ENCODE data around the gene MYOF.
A peak's percentile ranks its signal among the peaks of the same experiment; 100 is the strongest.
"Not testable (repeated sequence)": the region's sequence is repeated elsewhere in the genome, so short reads cannot be mapped to it uniquely, and the experiment has no call there.

The MYOF gene

GRCh38 chr10:93473804-93474472 is 8.2 kb downstream of the MYOF start:
- H3K27ac ChIP-seq: peak overlapping the region; percentile 97
- no peak for TF ChIP-seq CTCF (conservative IDR thresholded peaks at IDR 0.05; ENCODE audit: low read depth)
- no peak for DNase-seq (ENCODE audit: low spot score)
- CTCF ChIA-PET: interaction anchor here (1.6 to 1.8 kb wide), 2 partner anchors 27 to 98 kb away, joined by 3 to 6 read pairs; no protein-coding TSS in a partner anchor
- POLR2A ChIA-PET (ENCODE audit: low non-redundant PET): interaction anchor here (1.4 kb wide), 1 partner anchor 8 kb away, joined by 3 read pairs; no protein-coding TSS in a partner anchor

GRCh38 chr10:93473161-93473560 is 9.0 kb downstream of the MYOF start:
- peak overlapping the region; percentile 97 for H3K27ac ChIP-seq
- DNase-seq (ENCODE audit: low spot score): no peak
- ChIA-PET POLR2A (ENCODE audit: low non-redundant PET) (no interaction called here), CTCF (interaction anchor here (1.8 kb wide), 1 partner anchor 26 kb away, joined by 3 read pairs; no protein-coding TSS in a partner anchor)
- no peak for TF ChIP-seq CTCF (conservative IDR thresholded peaks at IDR 0.05; ENCODE audit: low read depth)

- peak; percentile 76 for DNase-seq (ENCODE audit: low spot score)
- ChIA-PET POLR2A (ENCODE audit: low non-redundant PET) (interaction anchor here (0.7 kb wide), 1 partner anchor 9 kb away, joined by 6 read pairs; no protein-coding TSS in a partner anchor), CTCF (interaction anchor here (0.6 to 0.8 kb wide), 3 partner anchors 11 to 65 kb away, joined by 3 read pairs; partner anchors contain the start of gene MYOF)
- H3K27ac ChIP-seq: peak overlapping the region; percentile 97
- TF ChIP-seq CTCF (conservative IDR thresholded peaks at IDR 0.05; ENCODE audit: low read depth): no peak
Observed at GRCh38 chr10:93471110-93471651, 11.0 kb downstream of the MYOF start.

GRCh38 chr10:93469454-93469853 is 12.7 kb downstream of the MYOF start:
- CTCF ChIA-PET: interaction anchor here (0.6 kb wide), 1 partner anchor 23 kb away, joined by 4 read pairs; no protein-coding TSS in a partner anchor
- DNase-seq (ENCODE audit: low spot score): no peak
- TF ChIP-seq CTCF (conservative IDR thresholded peaks at IDR 0.05; ENCODE audit: low read depth): no peak
- POLR2A ChIA-PET (ENCODE audit: low non-redundant PET): interaction anchor here (1.2 kb wide), 1 partner anchor 13 kb away, joined by 3 read pairs; the partner anchor contains the start of gene MYOF
- H3K27ac ChIP-seq: peak overlapping the region; percentile 97

GRCh38 chr10:93468461-93469213 is 13.5 kb downstream of the MYOF start:
- ChIA-PET POLR2A (ENCODE audit: low non-redundant PET) (interaction anchor here (1.2 kb wide), 1 partner anchor 13 kb away, joined by 3 read pairs; the partner anchor contains the start of gene MYOF), CTCF (interaction anchor here (0.6 to 1.0 kb wide), 3 partner anchors 10 to 1365 kb away, joined by 3 read pairs; no protein-coding TSS in a partner anchor)
- TF ChIP-seq CTCF (conservative IDR thresholded peaks at IDR 0.05; ENCODE audit: low read depth): no peak
- peak; percentile 96 for DNase-seq (ENCODE audit: low spot score)
- H3K27ac ChIP-seq: peak overlapping the region; percentile 97

- H3K27ac ChIP-seq; DNase-seq (ENCODE audit: low spot score); POLR2A ChIA-PET (ENCODE audit: low non-redundant PET): not testable (repeated sequence)
- CTCF ChIA-PET: interaction anchor here (1.0 kb wide), 1 partner anchor 115 kb away, joined by 3 read pairs; no protein-coding TSS in a partner anchor
Observed at GRCh38 chr10:93467635-93468034, 14.5 kb downstream of the MYOF start.
